ENCODE results near the gene RGS9. TPM values are rescaled to one million over a fixed set of nuclear protein-coding genes. Genes with fewer than 3 reads are reported as not detected.

The RGS9 gene
- total and polyA plus RNA-seq, 4 donors, result 2.1 to 10.6 (median 3.3) TPM

DNA sequence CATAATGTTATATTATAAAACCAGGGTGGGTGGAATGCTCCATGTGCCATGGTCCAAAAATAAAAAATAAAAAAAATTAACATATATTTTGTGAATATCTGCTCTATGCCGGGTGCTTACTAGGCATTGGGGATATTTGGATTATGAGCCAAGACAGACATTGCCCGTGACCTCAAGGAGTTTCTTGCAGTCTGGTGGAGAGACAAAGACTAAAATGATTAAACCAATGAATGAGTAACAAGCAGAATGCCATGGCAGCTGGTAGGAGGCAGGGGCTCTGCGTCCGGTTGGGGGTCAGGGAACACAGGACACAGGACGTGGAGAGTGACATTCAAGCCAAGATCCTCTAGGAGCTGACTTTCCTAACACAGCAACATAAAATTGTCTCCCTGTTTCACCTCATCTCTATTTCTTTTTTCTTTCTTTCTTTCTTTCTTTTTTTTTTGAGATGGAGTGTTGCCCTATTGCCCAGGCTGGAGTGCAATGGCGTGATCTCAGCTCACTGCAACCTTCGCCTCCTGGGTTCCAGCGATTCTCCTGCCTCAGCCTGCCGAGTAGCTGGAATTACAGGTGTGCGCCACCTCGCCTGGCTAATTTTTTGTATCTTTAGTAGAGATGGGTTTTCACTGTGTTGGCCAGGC, 35.4 kb downstream of the RGS9 start:
- WGBS, 2 donors, result 96 to 97% methylated on average over 11 of the region's 11 CpGs

DNA sequence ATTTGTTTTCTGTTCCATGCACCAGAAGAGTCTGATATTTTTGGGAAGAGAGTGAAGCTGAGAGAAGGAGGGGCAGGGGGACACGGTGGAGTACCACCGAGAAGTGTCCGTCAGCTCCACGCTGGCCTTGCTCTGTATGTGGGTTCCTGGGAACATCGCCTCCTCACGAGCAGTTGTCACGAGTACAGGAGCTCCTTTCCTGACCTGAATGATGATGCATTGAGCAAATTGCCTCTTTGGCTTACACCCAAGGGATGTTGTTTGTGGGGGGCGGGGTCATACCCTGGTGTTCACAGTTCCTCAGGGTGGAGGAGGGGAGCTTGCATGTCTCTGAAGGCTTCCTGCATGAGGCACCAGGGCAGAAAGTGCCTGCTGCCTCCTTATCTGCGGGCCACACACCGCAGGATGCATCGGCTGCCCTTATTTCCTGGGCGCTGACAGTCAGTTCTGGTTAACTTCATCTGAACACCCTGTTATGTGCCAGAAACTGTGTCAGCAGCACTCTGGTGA, 36.2 kb downstream of the RGS9 start:
- Histone ChIP-seq H3K4me3 (no peak overlapping the region), H3K36me3 (ENCODE audit: control insufficient read depth in 4 of 4, insufficient read depth in 4 of 4, low read length in 4 of 4) (no peaks in the 10 kb centered on the region), H3K27ac (ENCODE audit: low read depth in 1 of 2, low read length in 1 of 2) (no peak overlapping the region), H3K9ac (ENCODE audit: insufficient read depth in 1 of 2, low read length in 2 of 2) (no peak overlapping the region), H3K27me3 (ENCODE audit: control insufficient read depth in 3 of 3, insufficient read depth in 3 of 3, low read length in 2 of 3) (no peaks in the 10 kb centered on the region), H3K4me1 (ENCODE audit: control insufficient read depth in 5 of 5, insufficient read depth in 5 of 5, low read length in 5 of 5) (peaks cover 0 to 11% (median 2%) of the 10 kb centered on the region in 5 donors), H3K9me3 (ENCODE audit: control insufficient read depth in 4 of 4, insufficient read depth in 3 of 4, low read length in 3 of 4) (no peaks in the 10 kb centered on the region)
- peak in 2 of 3 donors; percentile 38 to 40 for DNase-seq
- ATAC-seq (ENCODE audit: insufficient read depth, low FRiP score), result no peak
- TF ChIP-seq, protein P1, sequence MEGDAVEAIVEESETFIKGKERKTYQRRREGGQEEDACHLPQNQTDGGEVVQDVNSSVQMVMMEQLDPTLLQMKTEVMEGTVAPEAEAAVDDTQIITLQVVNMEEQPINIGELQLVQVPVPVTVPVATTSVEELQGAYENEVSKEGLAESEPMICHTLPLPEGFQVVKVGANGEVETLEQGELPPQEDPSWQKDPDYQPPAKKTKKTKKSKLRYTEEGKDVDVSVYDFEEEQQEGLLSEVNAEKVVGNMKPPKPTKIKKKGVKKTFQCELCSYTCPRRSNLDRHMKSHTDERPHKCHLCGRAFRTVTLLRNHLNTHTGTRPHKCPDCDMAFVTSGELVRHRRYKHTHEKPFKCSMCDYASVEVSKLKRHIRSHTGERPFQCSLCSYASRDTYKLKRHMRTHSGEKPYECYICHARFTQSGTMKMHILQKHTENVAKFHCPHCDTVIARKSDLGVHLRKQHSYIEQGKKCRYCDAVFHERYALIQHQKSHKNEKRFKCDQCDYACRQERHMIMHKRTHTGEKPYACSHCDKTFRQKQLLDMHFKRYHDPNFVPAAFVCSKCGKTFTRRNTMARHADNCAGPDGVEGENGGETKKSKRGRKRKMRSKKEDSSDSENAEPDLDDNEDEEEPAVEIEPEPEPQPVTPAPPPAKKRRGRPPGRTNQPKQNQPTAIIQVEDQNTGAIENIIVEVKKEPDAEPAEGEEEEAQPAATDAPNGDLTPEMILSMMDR (IDR thresholded peaks at IDR 0.05; ENCODE audit: control extremely low read depth, extremely low read depth), result no peak
- 22 to 28% methylated on average over 12 of the region's 12 CpGs for WGBS, 2 donors

More for the DNA sequence above, 35.4 kb downstream of the RGS9 start:
- H3K4me1 ChIP-seq (ENCODE audit: control insufficient read depth in 5 of 5, insufficient read depth in 5 of 5, low read length in 5 of 5), result peaks cover 0 to 11% (median 2%) of the 10 kb centered on the region in 5 donors
- H3K36me3 ChIP-seq (ENCODE audit: control insufficient read depth in 4 of 4, insufficient read depth in 4 of 4, low read length in 4 of 4), result no peaks in the 10 kb centered on the region
- no peak overlapping the region for H3K4me3 ChIP-seq
- no peaks in the 10 kb centered on the region for H3K9me3 ChIP-seq (ENCODE audit: control insufficient read depth in 4 of 4, insufficient read depth in 3 of 4, low read length in 3 of 4)
- TF ChIP-seq, protein P1 (IDR thresholded peaks at IDR 0.05; ENCODE audit: control extremely low read depth, extremely low read depth), result no peak
- DNase-seq (no peak), ATAC-seq (ENCODE audit: insufficient read depth, low FRiP score) (no peak)
- no peaks in the 10 kb centered on the region for H3K27me3 ChIP-seq (ENCODE audit: control insufficient read depth in 3 of 3, insufficient read depth in 3 of 3, low read length in 2 of 3)
- H3K27ac ChIP-seq (ENCODE audit: low read depth in 1 of 2, low read length in 1 of 2), result no peak overlapping the region
- H3K9ac ChIP-seq (ENCODE audit: insufficient read depth in 1 of 2, low read length in 2 of 2), result no peak overlapping the region

DNA sequence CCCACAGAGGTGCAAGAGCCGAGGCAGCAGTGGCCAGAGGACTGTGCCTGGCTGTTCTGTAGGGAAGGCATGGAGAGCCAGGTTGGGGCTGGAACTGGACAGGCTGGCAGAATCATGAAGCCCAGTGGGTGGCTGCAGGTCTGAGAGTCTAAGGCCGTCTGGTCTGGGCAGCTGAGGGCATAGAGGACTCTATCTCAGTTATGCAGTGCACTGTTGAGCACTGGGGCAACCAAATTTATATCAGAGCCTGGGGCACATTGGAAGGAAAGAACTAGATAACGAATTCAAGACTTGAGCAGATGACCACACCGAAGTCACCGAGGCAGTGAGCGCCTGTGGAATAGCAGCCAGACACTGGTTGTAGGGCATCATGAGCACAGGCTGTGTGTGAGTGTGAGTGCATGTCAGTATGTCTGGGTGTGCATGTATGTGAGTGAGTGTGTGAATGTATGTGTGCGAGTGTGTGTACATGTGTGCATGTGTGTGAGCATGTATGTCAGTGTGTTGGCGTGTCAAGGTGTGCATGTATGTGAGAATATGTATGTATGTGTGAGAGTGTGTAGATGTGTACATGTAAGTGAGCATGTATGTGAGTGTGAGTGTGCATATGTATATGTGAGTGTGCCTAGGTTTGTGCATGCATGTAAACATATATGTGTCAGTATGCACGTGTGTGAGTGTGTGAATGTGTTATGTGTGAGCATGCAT, 37.0 kb downstream of the RGS9 start:
- WGBS, 2 donors, result 90 to 94% methylated on average over 9 of the region's 9 CpGs
- Histone ChIP-seq H3K36me3 (ENCODE audit: control insufficient read depth in 4 of 4, insufficient read depth in 4 of 4, low read length in 4 of 4) (no peaks in the 10 kb centered on the region), H3K4me1 (ENCODE audit: control insufficient read depth in 5 of 5, insufficient read depth in 5 of 5, low read length in 5 of 5) (peaks cover 0 to 11% (median 2%) of the 10 kb centered on the region in 5 donors), H3K27me3 (ENCODE audit: control insufficient read depth in 3 of 3, insufficient read depth in 3 of 3, low read length in 2 of 3) (no peaks in the 10 kb centered on the region), H3K4me3 (no peak overlapping the region), H3K27ac (ENCODE audit: low read depth in 1 of 2, low read length in 1 of 2) (peak overlapping the region in 1 of 2 donors; percentile 59), H3K9me3 (ENCODE audit: control insufficient read depth in 4 of 4, insufficient read depth in 3 of 4, low read length in 3 of 4) (no peaks in the 10 kb centered on the region), H3K9ac (ENCODE audit: insufficient read depth in 1 of 2, low read length in 2 of 2) (no peak overlapping the region)
- no peak for ATAC-seq (ENCODE audit: insufficient read depth, low FRiP score)
- TF ChIP-seq, protein P1 (IDR thresholded peaks at IDR 0.05; ENCODE audit: control extremely low read depth, extremely low read depth), result no peak
- no peak for DNase-seq

Data from lung (tissue), 12 donors.